Liver (tissue), 9 donors: ENCODE data around the gene LRRC26. TPM values are rescaled to one million over a fixed set of nuclear protein-coding genes. Genes with fewer than 3 reads are reported as not detected.

Experiments used
- DNase-seq: peaks from one replicate; pipeline ENCODE4 v3.0.0-alpha.2; 2017; ENCODE audit warnings: low spot score
- H3K27ac ChIP-seq, 2 donors: one replicate each; pipeline ENCODE4 v1.7.0; 2013; ENCODE audit warnings: inconsistent platforms in 2 of 2, low read length in 2 of 2, control low read depth in 1 of 2, low read depth in 1 of 2, mild to moderate bottlenecking in 1 of 2
- H3K27me3 ChIP-seq, 4 donors: one replicate each; pipeline versions ENCODE4 v1.6.1 to v1.7.0; 2013; ENCODE audit warnings: low read length in 3 of 4, inconsistent platforms in 1 of 4, mild to moderate bottlenecking in 1 of 4, moderate library complexity in 1 of 4; ENCODE audit not compliant: control insufficient read depth in 4 of 4, insufficient read depth in 4 of 4
- H3K36me3 ChIP-seq, 4 donors: one replicate each; pipeline versions ENCODE4 v1.6.1 to v1.7.0; 2013; ENCODE audit warnings: low read length in 3 of 4, mild to moderate bottlenecking in 3 of 4, low read depth in 1 of 4, moderate library complexity in 1 of 4; ENCODE audit not compliant: control insufficient read depth in 4 of 4, insufficient read depth in 3 of 4
- H3K4me1 ChIP-seq, 4 donors: one replicate each; pipeline versions ENCODE4 v1.6.1 to v1.7.0; 2013; ENCODE audit warnings: low read length in 3 of 4, mild to moderate bottlenecking in 3 of 4, moderate library complexity in 1 of 4; ENCODE audit not compliant: control insufficient read depth in 4 of 4, insufficient read depth in 4 of 4
- H3K4me3 ChIP-seq, 3 donors: one replicate each; pipeline versions ENCODE4 v1.6.1 to v1.7.0; 2013; ENCODE audit warnings: low read length in 3 of 3, control low read depth in 1 of 3, low read depth in 1 of 3, mild to moderate bottlenecking in 1 of 3
- H3K9ac ChIP-seq, 2 donors: one replicate each; pipeline ENCODE4 v1.7.0; 2013; ENCODE audit warnings: low read length in 2 of 2, mild to moderate bottlenecking in 2 of 2, moderate library complexity in 2 of 2, control low read depth in 1 of 2, low read depth in 1 of 2
- H3K9me3 ChIP-seq, 4 donors: one replicate each; pipeline versions ENCODE4 v1.6.1 to v1.7.0; 2013; ENCODE audit warnings: low read length in 3 of 4; ENCODE audit not compliant: control insufficient read depth in 4 of 4
- EGR1 ChIP-seq, 2 donors: IDR thresholded peaks; 2 replicates each; pipeline ENCODE4 v1.6.1; 2016 to 2018; ENCODE audit warnings: antibody characterized with exemption in 2 of 2, low read depth in 2 of 2
- FOXA1 ChIP-seq: IDR thresholded peaks from 2 replicates; pipeline ENCODE4 v1.6.1; 2016; ENCODE audit warnings: antibody characterized with exemption
- FOXA2 ChIP-seq: IDR thresholded peaks from 2 replicates; pipeline ENCODE4 v1.6.1; 2016; ENCODE audit warnings: antibody characterized with exemption
- GABPA ChIP-seq, 2 donors: IDR thresholded peaks in 1 of 2; conservative IDR thresholded peaks in 1 of 2; 2 replicates each; pipeline ENCODE4 v1.6.1; 2016; ENCODE audit warnings: antibody characterized with exemption in 2 of 2, mild to moderate bottlenecking in 1 of 2, moderate library complexity in 1 of 2
- HNF4A ChIP-seq, 2 donors: conservative IDR thresholded peaks; 2 replicates each; pipeline ENCODE4 v1.6.1; 2016; ENCODE audit warnings: antibody characterized with exemption in 2 of 2, mild to moderate bottlenecking in 2 of 2
- HNF4G ChIP-seq: IDR thresholded peaks from 2 replicates; pipeline ENCODE4 v1.6.1; 2016; ENCODE audit warnings: antibody characterized with exemption
- JUND ChIP-seq, 2 donors: IDR thresholded peaks; 2 replicates each; pipeline ENCODE4 v1.6.1; 2016; ENCODE audit warnings: antibody characterized with exemption in 2 of 2
- MAX ChIP-seq: IDR thresholded peaks from 2 replicates; pipeline ENCODE4 v1.6.1; 2016; ENCODE audit warnings: antibody characterized with exemption
- NR2F2 ChIP-seq: IDR thresholded peaks from 2 replicates; pipeline ENCODE4 v1.6.1; 2016; ENCODE audit warnings: antibody characterized with exemption
- RAD21 ChIP-seq, 2 donors: IDR thresholded peaks; 2 replicates each; pipeline ENCODE4 v1.6.1; 2016; ENCODE audit warnings: antibody characterized with exemption in 2 of 2, mild to moderate bottlenecking in 2 of 2
- REST ChIP-seq: IDR thresholded peaks from 2 replicates; pipeline ENCODE4 v1.6.1; 2016; ENCODE audit warnings: antibody characterized with exemption, mild to moderate bottlenecking
- RXRA ChIP-seq, 2 donors: IDR thresholded peaks; 2 replicates each; pipeline ENCODE4 v1.6.1; 2017 to 2018; ENCODE audit warnings: antibody characterized with exemption in 2 of 2, mild to moderate bottlenecking in 1 of 2
- SP1 ChIP-seq: IDR thresholded peaks from 2 replicates; pipeline ENCODE4 v1.6.1; 2018; ENCODE audit warnings: antibody characterized with exemption, mild to moderate bottlenecking
- TAF1 ChIP-seq: conservative IDR thresholded peaks from 2 replicates; pipeline ENCODE4 v1.6.1; 2016; ENCODE audit warnings: antibody characterized with exemption, mild to moderate bottlenecking
- YY1 ChIP-seq: IDR thresholded peaks from 2 replicates; pipeline ENCODE4 v1.6.1; 2016; ENCODE audit warnings: antibody characterized with exemption, mild to moderate bottlenecking
- WGBS: extraction: QIAGEN DNeasy Blood & Tissue Kit; methylation state at CpG from one replicate; pipeline ENCODE4 v1.1.7; 2013; 5-methylcytosine and 5-hydroxymethylcytosine counted together
- polyA plus RNA-seq, 2 donors: library from polyadenylated mRNA; stranded (reverse) in 1 of 2; unstranded in 1 of 2; fragments of 200-250 nt in 1 of 2; fragments of >200 nt in 1 of 2; fragmentation: Nextera tagmentation in 1 of 2; extraction: Ambion mirVana in 1 of 2; gene quantifications; one replicate each; pipeline versions ENCODE4 v1.2.1 to v1.2.3, GENCODE V29; 2013 to 2015
- total RNA-seq, 2 donors: library from RNA; depleted of rRNA; stranded (reverse); fragments of >200 nt; gene quantifications; one replicate each; pipeline ENCODE4 v1.2.3, GENCODE V29; 2014
- TF ChIP-seq, protein P1 (sequence below): IDR thresholded peaks from 2 replicates; pipeline ENCODE4 v1.6.1; 2016; ENCODE audit warnings: antibody characterized with exemption
- TF ChIP-seq, protein P2 (sequence below): IDR thresholded peaks from 2 replicates; pipeline ENCODE4 v1.6.1; 2016; ENCODE audit warnings: antibody characterized with exemption
- TF ChIP-seq, protein P3 (sequence below): fragments of 150-350 bp; IDR thresholded peaks from 2 replicates; pipeline ENCODE4 v1.5.1; 2017; ENCODE audit warnings: improper control_type of control experiment, low read depth, low read length; ENCODE audit not compliant: missing input control
- donor health status: healthy.
- donor health status: healthy.
- donor health status: healthy.
- donor health status: healthy.
- donor health status: healthy.

LRRC26 gene
- total and polyA plus RNA-seq, 4 donors, result 0.09 to 0.17 TPM; not detected in 2

GRCh38 chr9:137216188-137216965, 46.5 kb upstream of the LRRC26 start:
- Histone ChIP-seq H3K27ac (no peak overlapping the region), H3K36me3 (peaks cover 0 to 5% (median under 1%) of the 10 kb centered on the region in 4 donors), H3K9me3 (no peaks in the 10 kb centered on the region), H3K9ac (no peak overlapping the region), H3K4me3 (no peak overlapping the region), H3K27me3 (no peaks in the 10 kb centered on the region), H3K4me1 (peaks cover 0 to 12% (median 5%) of the 10 kb centered on the region in 4 donors)
- 95% methylated on average over 30 of the region's 30 CpGs for WGBS
- no peak for TF ChIP-seq MAX
- TF ChIP-seq NR2F2, result no peak
- TF ChIP-seq, protein P1, sequence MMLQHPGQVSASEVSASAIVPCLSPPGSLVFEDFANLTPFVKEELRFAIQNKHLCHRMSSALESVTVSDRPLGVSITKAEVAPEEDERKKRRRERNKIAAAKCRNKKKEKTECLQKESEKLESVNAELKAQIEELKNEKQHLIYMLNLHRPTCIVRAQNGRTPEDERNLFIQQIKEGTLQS, result no peak
- no peak for TF ChIP-seq JUND (IDR thresholded peaks at IDR 0.05)
- TF ChIP-seq RAD21 (IDR thresholded peaks at IDR 0.05), result no peak
- TF ChIP-seq RXRA (IDR thresholded peaks at IDR 0.05), result no peak
- no peak for TF ChIP-seq HNF4G
- TF ChIP-seq YY1, result no peak
- no peak for TF ChIP-seq GABPA (IDR thresholded peaks at IDR 0.05 in 1 of 2, conservative IDR thresholded peaks at IDR 0.05 in 1 of 2)
- TF ChIP-seq FOXA1, result no peak
- TF ChIP-seq, protein P2, sequence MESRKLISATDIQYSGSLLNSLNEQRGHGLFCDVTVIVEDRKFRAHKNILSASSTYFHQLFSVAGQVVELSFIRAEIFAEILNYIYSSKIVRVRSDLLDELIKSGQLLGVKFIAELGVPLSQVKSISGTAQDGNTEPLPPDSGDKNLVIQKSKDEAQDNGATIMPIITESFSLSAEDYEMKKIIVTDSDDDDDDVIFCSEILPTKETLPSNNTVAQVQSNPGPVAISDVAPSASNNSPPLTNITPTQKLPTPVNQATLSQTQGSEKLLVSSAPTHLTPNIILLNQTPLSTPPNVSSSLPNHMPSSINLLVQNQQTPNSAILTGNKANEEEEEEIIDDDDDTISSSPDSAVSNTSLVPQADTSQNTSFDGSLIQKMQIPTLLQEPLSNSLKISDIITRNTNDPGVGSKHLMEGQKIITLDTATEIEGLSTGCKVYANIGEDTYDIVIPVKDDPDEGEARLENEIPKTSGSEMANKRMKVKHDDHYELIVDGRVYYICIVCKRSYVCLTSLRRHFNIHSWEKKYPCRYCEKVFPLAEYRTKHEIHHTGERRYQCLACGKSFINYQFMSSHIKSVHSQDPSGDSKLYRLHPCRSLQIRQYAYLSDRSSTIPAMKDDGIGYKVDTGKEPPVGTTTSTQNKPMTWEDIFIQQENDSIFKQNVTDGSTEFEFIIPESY, result no peak
- TF ChIP-seq, protein P3, sequence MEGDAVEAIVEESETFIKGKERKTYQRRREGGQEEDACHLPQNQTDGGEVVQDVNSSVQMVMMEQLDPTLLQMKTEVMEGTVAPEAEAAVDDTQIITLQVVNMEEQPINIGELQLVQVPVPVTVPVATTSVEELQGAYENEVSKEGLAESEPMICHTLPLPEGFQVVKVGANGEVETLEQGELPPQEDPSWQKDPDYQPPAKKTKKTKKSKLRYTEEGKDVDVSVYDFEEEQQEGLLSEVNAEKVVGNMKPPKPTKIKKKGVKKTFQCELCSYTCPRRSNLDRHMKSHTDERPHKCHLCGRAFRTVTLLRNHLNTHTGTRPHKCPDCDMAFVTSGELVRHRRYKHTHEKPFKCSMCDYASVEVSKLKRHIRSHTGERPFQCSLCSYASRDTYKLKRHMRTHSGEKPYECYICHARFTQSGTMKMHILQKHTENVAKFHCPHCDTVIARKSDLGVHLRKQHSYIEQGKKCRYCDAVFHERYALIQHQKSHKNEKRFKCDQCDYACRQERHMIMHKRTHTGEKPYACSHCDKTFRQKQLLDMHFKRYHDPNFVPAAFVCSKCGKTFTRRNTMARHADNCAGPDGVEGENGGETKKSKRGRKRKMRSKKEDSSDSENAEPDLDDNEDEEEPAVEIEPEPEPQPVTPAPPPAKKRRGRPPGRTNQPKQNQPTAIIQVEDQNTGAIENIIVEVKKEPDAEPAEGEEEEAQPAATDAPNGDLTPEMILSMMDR, result no peak
- TF ChIP-seq REST, result no peak
- TF ChIP-seq HNF4A (conservative IDR thresholded peaks at IDR 0.05), result no peak
- no peak for TF ChIP-seq FOXA2
- TF ChIP-seq SP1, result no peak
- TF ChIP-seq TAF1, result no peak
- TF ChIP-seq EGR1 (IDR thresholded peaks at IDR 0.05; ENCODE audit: low read depth in 2 of 2), result no peak
- no peak for DNase-seq
